ENCODE results near the gene UCK1. TPM values are rescaled to one million over a fixed set of nuclear protein-coding genes. Genes with fewer than 3 reads are reported as not detected.

Gene UCK1
- total and polyA plus RNA-seq, 2 of the 13 experiments (the other 11 are each of a cell fraction or from before 2014, with no cell fraction given) = 11.0 to 24.1 TPM

GRCh38 chr9:131481441-131482342 lies 49.4 kb downstream of the UCK1 start:
- Histone ChIP-seq H3K9ac (ENCODE audit: insufficient read depth, low read depth, low read length) (no peak overlapping the region), H3K27me3 (ENCODE audit: control insufficient read depth in 1 of 2, insufficient read depth in 2 of 2, low read length in 2 of 2) (no peaks in the 10 kb centered on the region), H3K79me2 (ENCODE audit: insufficient read depth, low read length) (no peaks in the 10 kb centered on the region), H3K36me3 (replicated peaks in 1 of 2; ENCODE audit: control insufficient read depth in 1 of 2, insufficient read depth in 2 of 2, low read length in 2 of 2) (peaks cover 67 to 95% of the 10 kb centered on the region in 2 experiments), H3K27ac (ENCODE audit: extremely low read length, insufficient read depth, low read length) (no peak overlapping the region), H3K4me3 (replicated peaks in 1 of 3; ENCODE audit: insufficient read depth in 1 of 3, low read depth in 2 of 3, low read length in 3 of 3) (no peak overlapping the region), H4K20me1 (ENCODE audit: insufficient read depth, low read length) (peaks cover 11% of the 10 kb centered on the region; the same call in 1 of the 2 replicates), H3K9me3 (ENCODE audit: low read length) (no peaks in the 10 kb centered on the region), H2AFZ (ENCODE audit: low read length) (no peak overlapping the region), H3K4me2 (ENCODE audit: low read depth, low read length) (no peak overlapping the region), H3K4me1 (ENCODE audit: insufficient read depth, low read length) (no peaks in the 10 kb centered on the region)
- 97% methylated on average over 16 of the region's 19 CpGs for WGBS (ENCODE audit: low lambda C conversion rate)
- DNase-seq (ENCODE audit: low spot score) = no peak
- ChIA-PET CTCF (ENCODE audit: low intra/inter-chr PET ratio, low total read pairs) (no interaction called here), POLR2A (no interaction called here)
- TF ChIP-seq AGO2 (optimal IDR thresholded peaks at IDR 0.05; ENCODE audit: low read depth, low read length) (peak; percentile 41), POLR2G (IDR thresholded peaks at IDR 0.05; ENCODE audit: low read depth, low read length) (0 out of 2 replicates have a peak, but pooled peaks have one; percentile 22), ZBTB26 (CRISPR knock-in tag; IDR thresholded peaks at IDR 0.05; ENCODE audit: borderline replicate concordance) (no peak)
- no peak for ATAC-seq
- no TSS peak for BruUV-seq (replicated peaks)
- intact Hi-C loops (cut with micrococcal nuclease; ENCODE audit: unreplicated experiment) (no loop called here), in situ Hi-C loops (cut with HindIII; ENCODE audit: extremely low pct_ligation_motif_present, low pct_unique_long_range_greater_than_20kb) (no loop called here)
- no peak for FAIRE-seq

- H3K4me3 ChIP-seq (replicated peaks in 1 of 3; ENCODE audit: insufficient read depth in 1 of 3, low read depth in 2 of 3, low read length in 3 of 3) = no peak overlapping the region
- ChIA-PET POLR2A (interaction anchor here (1.0 kb wide), 1 partner anchor 113 kb away, joined by 3 read pairs; no protein-coding TSS in a partner anchor), CTCF (ENCODE audit: low intra/inter-chr PET ratio, low total read pairs) (no interaction called here)
- H3K27me3 ChIP-seq (ENCODE audit: control insufficient read depth in 1 of 2, insufficient read depth in 2 of 2, low read length in 2 of 2) = no peaks in the 10 kb centered on the region
- ATAC-seq (no peak), FAIRE-seq (no peak), DNase-seq (ENCODE audit: low spot score) (no peak)
- in situ Hi-C loops (cut with HindIII; ENCODE audit: extremely low pct_ligation_motif_present, low pct_unique_long_range_greater_than_20kb) (no loop called here), intact Hi-C loops (cut with micrococcal nuclease; ENCODE audit: unreplicated experiment) (no loop called here)
- peaks cover 11% of the 10 kb centered on the region; the same call in 1 of the 2 replicates for H4K20me1 ChIP-seq (ENCODE audit: insufficient read depth, low read length)
- BruUV-seq (replicated peaks) = no TSS peak
- no peak overlapping the region for H3K27ac ChIP-seq (ENCODE audit: extremely low read length, insufficient read depth, low read length)
- WGBS (ENCODE audit: low lambda C conversion rate) = 100% methylated on average over 1 of the region's 1 CpG
- H3K4me2 ChIP-seq (ENCODE audit: low read depth, low read length) = no peak overlapping the region
- H2AFZ ChIP-seq (ENCODE audit: low read length) = no peak overlapping the region
- H3K9ac ChIP-seq (ENCODE audit: insufficient read depth, low read depth, low read length) = no peak overlapping the region
- peaks cover 64 to 95% of the 10 kb centered on the region in 2 experiments for H3K36me3 ChIP-seq (replicated peaks in 1 of 2; ENCODE audit: control insufficient read depth in 1 of 2, insufficient read depth in 2 of 2, low read length in 2 of 2)
- H3K79me2 ChIP-seq (ENCODE audit: insufficient read depth, low read length) = no peaks in the 10 kb centered on the region
- no peaks in the 10 kb centered on the region for H3K9me3 ChIP-seq (ENCODE audit: low read length)
- H3K4me1 ChIP-seq (ENCODE audit: insufficient read depth, low read length) = no peaks in the 10 kb centered on the region
- TF ChIP-seq U2AF1 (optimal IDR thresholded peaks at IDR 0.05; ENCODE audit: low read depth, low read length) (no peak), ZNF407 (CRISPR knock-in tag; IDR thresholded peaks at IDR 0.05; ENCODE audit: not compliant biosample characterization) (no peak), ATF7-NPFF (CRISPR knock-in tag; IDR thresholded peaks at IDR 0.05; ENCODE audit: low read depth) (no peak)
These were observed 50.8 kb downstream of the UCK1 start for GRCh38 chr9:131480258-131480657.

All from HepG2 (cell line).